ENCODE data around the gene FRY.

FRY gene

GRCh38 chr13:32179708-32180107 is 148.1 kb downstream of the FRY start:
- no peak for DNase-seq

GRCh38 chr13:32187651-32188050 is 156.1 kb downstream of the FRY start:
- no peak for DNase-seq

- no peak for DNase-seq
These were observed 160.0 kb downstream of the FRY start for GRCh38 chr13:32191452-32191998.

- DNase-seq, result no peak
These were observed 164.1 kb downstream of the FRY start for GRCh38 chr13:32195713-32196112.

GRCh38 chr13:32199168-32199567 is 167.6 kb downstream of the FRY start:
- DNase-seq, result no peak

- no peak for DNase-seq
These were observed 169.2 kb downstream of the FRY start for GRCh38 chr13:32200741-32201140.

- no peak for DNase-seq
These were observed 170.2 kb downstream of the FRY start for GRCh38 chr13:32201809-32202208.

- DNase-seq, result no peak
These were observed 170.7 kb downstream of the FRY start for GRCh38 chr13:32202268-32202667.

GRCh38 chr13:32203221-32203620 is 171.6 kb downstream of the FRY start:
- DNase-seq, result no peak

GRCh38 chr13:32203736-32204135 is 172.2 kb downstream of the FRY start:
- DNase-seq, result no peak

- no peak for DNase-seq
These were observed 174.0 kb downstream of the FRY start for GRCh38 chr13:32205431-32206096.

GRCh38 chr13:32206097-32206740 is 174.6 kb downstream of the FRY start:
- DNase-seq, result no peak

GRCh38 chr13:32208860-32209259 is 177.3 kb downstream of the FRY start:
- no peak for DNase-seq

- DNase-seq, result no peak
These were observed 178.1 kb downstream of the FRY start for GRCh38 chr13:32209652-32210051.

GRCh38 chr13:32210101-32210500 is 178.5 kb downstream of the FRY start:
- no peak for DNase-seq

- no peak for DNase-seq
These were observed 180.2 kb downstream of the FRY start for GRCh38 chr13:32211813-32212212.

- DNase-seq, result no peak
These were observed 180.8 kb downstream of the FRY start for GRCh38 chr13:32212421-32212820.

GRCh38 chr13:32213626-32214025 is 182.1 kb downstream of the FRY start:
- no peak for DNase-seq

- no peak for DNase-seq
These were observed 182.5 kb downstream of the FRY start for GRCh38 chr13:32214071-32214470.

- DNase-seq, result no peak
These were observed 184.7 kb downstream of the FRY start for GRCh38 chr13:32216281-32216680.

GRCh38 chr13:32222046-32222676 is 190.6 kb downstream of the FRY start:
- no peak for DNase-seq

- DNase-seq, result no peak
These were observed 193.3 kb downstream of the FRY start for GRCh38 chr13:32224916-32225315.

GRCh38 chr13:32225481-32225931 is 193.9 kb downstream of the FRY start:
- no peak for DNase-seq

Measured in RPMI8226 (cell line).